DOHH2 (cell line): ENCODE measurements around the gene GRHPR.
"Not testable (repeated sequence)": the region's sequence is repeated elsewhere in the genome, so short reads cannot be mapped to it uniquely, and the experiment has no call there.

ENCODE experiments used
- CTCF ChIP-seq: fragments of 200-600 bp; sonication (generic); IDR thresholded peaks from one replicate; pipeline ENCODE4 v1.5.1; 2014; ENCODE audit warnings: antibody characterized with exemption, mild to moderate bottlenecking, low read depth, low read length; ENCODE audit not compliant: poor library complexity, severe bottlenecking
- EZH2phosphoT487 ChIP-seq: fragments of 200-600 bp; sonication (generic); IDR thresholded peaks from 2 replicates; pipeline ENCODE4 v1.6.1; 2017; ENCODE audit warnings: borderline replicate concordance, mild to moderate bottlenecking, antibody characterized with exemption, low read length, moderate library complexity, mixed read lengths

DNA sequence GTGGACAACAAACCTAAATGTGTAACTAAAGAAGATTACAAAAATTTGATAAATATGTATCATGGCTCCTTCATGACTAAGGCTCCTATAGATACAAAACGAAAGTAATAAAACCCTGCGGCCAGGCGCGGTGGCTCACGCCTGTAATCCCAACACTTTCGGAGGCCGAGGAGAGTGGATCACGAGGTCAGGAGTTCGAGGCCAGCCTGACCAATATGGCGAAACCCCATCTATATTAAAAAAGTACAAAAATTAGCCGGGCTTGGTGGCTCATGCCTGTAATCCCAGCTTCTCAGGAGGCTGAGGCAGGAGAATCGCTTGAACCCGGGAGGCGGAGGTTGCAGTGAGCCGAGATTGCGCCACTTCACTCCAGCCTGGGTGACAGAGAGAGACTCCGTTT lies 45.0 kb downstream of the GRHPR start:
- not testable (repeated sequence) for TF ChIP-seq CTCF, EZH2phosphoT487
